CD8-positive, alpha-beta memory T cell (primary cell): ENCODE results near the gene AFDN. TPM values are rescaled to one million over a fixed set of nuclear protein-coding genes. Genes with fewer than 3 reads are reported as not detected.

Source experiments
- CTCF ChIA-PET: fragments of 350-600 bp; sonication (Branson Sonifier 250); formaldehyde crosslinking; loops from one replicate; lab custom pipeline; 2021; ENCODE audit warnings: antibody characterized with exemption; lab: Charles Lee
- POLR2A ChIA-PET: fragments of 350-600 bp; sonication (Branson Sonifier 250); formaldehyde crosslinking; loops from one replicate; lab custom pipeline; 2021; ENCODE audit warnings: antibody characterized with exemption; lab: Charles Lee
- DNase-seq, 5 donors: peaks; one replicate each; pipeline versions ENCODE4 v3.0.0 to v3.0.0-alpha.2; 2020 to 2022; ENCODE audit warnings: mixed read lengths in 1 of 5
- H3K27ac ChIP-seq: one replicate; pipeline ENCODE4 v1.7.0; 2013; ENCODE audit warnings: low read depth, mild to moderate bottlenecking, low read length, moderate library complexity
- H3K27me3 ChIP-seq: 2 replicates; pipeline ENCODE4 v1.7.0; 2013; ENCODE audit warnings: low read length, mild to moderate bottlenecking; ENCODE audit not compliant: insufficient read depth, poor library complexity, severe bottlenecking
- H3K36me3 ChIP-seq: 2 replicates; pipeline ENCODE4 v1.7.0; 2013; ENCODE audit warnings: mild to moderate bottlenecking, low read length, moderate library complexity; ENCODE audit not compliant: insufficient read depth
- H3K4me1 ChIP-seq: 2 replicates; pipeline ENCODE4 v1.7.0; 2013; ENCODE audit warnings: mild to moderate bottlenecking, low read length, moderate library complexity; ENCODE audit not compliant: insufficient read depth
- H3K4me3 ChIP-seq: 2 replicates; pipeline ENCODE4 v1.7.0; 2013; ENCODE audit warnings: mild to moderate bottlenecking, low read length
- H3K9me3 ChIP-seq: 2 replicates; pipeline ENCODE4 v1.7.0; 2013; ENCODE audit warnings: mild to moderate bottlenecking, low read length
- H3K27ac Mint-ChIP-seq, 8 donors: one replicate each; pipeline ENCODE4 v1.8.0; 2020 to 2021; ENCODE audit warnings: mixed read lengths in 8 of 8, mild to moderate bottlenecking in 6 of 8, inconsistent platforms in 3 of 8, moderate library complexity in 3 of 8
- H3K27me3 Mint-ChIP-seq, 2 donors: one replicate each; pipeline ENCODE4 v1.8.0; 2020 to 2021; ENCODE audit warnings: mixed read lengths in 2 of 2, mild to moderate bottlenecking in 1 of 2, moderate library complexity in 1 of 2
- H3K36me3 Mint-ChIP-seq, 3 donors: one replicate each; pipeline ENCODE4 v1.8.0; 2020 to 2021; ENCODE audit warnings: mixed read lengths in 3 of 3, inconsistent platforms in 1 of 3, mild to moderate bottlenecking in 1 of 3
- H3K4me1 Mint-ChIP-seq, 3 donors: one replicate each; pipeline ENCODE4 v1.8.0; 2020 to 2021; ENCODE audit warnings: mixed read lengths in 3 of 3, inconsistent platforms in 1 of 3, mild to moderate bottlenecking in 1 of 3
- H3K4me3 Mint-ChIP-seq, 7 donors: one replicate each; pipeline ENCODE4 v1.8.0; 2020 to 2021; ENCODE audit warnings: mixed read lengths in 7 of 7, mild to moderate bottlenecking in 6 of 7, moderate library complexity in 4 of 7, inconsistent platforms in 2 of 7
- H3K9me3 Mint-ChIP-seq, 5 donors: one replicate each; pipeline ENCODE4 v1.8.0; 2020 to 2022; ENCODE audit warnings: mixed read lengths in 5 of 5, mild to moderate bottlenecking in 3 of 5, moderate library complexity in 2 of 5, inconsistent platforms in 1 of 5
- polyA plus RNA-seq: library from polyadenylated mRNA; unstranded; fragments of 300-500 nt; fragmentation: Illumina TruSeq; gene quantifications from one replicate; pipeline ENCODE4 v1.2.3, GENCODE V29; 2021
- total RNA-seq, 2 experiments: library from RNA; stranded (reverse); gene quantifications; one replicate each; pipeline ENCODE4 v1.2.3, GENCODE V29; 2021

AFDN gene
- total and polyA plus RNA-seq, 3 experiments from 2014 or later, result 3.5 to 21.3 (median 19.0) TPM

DNA sequence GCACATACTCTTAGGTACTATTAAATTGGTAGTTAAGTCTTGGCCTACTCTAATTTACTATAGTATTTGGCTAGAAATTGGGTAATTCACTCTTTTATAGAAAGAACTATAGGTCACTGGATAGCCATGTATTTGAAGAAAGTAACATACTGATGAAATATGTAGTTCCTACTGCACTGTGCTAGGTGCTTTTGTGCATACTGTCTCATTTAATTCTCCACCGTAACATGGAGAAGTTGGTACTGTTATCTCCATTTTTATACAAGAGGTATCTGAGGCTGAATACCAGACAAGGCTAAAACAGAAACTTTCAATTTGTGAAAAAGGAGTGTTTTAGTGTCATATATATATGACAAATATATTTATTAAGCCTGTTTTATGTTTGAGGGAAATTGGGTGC, 29.8 kb downstream of the AFDN start:
- CTCF ChIA-PET, result no interaction called here

DNA sequence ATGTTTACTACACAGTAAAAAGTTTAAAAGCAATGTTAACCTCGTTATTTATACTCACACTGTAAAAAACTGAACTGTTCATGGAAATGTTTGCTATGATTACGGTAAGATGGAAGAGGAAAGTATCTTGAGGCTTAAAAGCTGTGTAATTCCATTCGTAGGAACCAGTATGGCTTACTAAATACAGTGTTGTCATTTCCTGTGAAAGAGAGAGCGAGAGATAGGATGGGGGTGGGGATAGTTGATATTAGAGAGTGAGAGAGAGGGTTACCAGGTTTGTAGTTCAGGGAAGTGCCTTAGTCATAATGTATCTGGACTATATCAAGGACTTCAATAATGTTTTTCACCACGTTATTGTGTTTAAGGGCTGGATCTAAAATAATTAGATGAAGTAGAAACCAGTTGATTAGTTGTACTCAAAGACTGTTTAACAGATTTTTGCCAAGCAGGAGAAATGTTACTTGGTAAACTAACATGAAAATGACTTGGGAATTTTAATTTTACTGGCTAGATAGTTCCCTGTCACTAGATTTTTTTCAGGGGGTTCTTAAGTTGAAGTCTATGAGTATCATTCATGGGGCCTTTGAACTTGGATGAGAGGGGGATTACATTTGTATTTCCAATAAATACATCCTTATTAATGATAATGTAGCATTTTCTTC, 30.4 kb downstream of the AFDN start:
- no peak overlapping the region for H3K4me3 ChIP-seq
- Mint-ChIP-seq H3K4me1 (peaks cover 0 to 7% (median 3%) of the 10 kb centered on the region in 3 donors), H3K9me3 (peaks cover 0 to 4% (median 0%) of the 10 kb centered on the region in 5 donors), H3K27me3 (peaks cover 4 to 10% of the 10 kb centered on the region in 2 donors), H3K27ac (peak overlapping the region in 1 of 8 donors; percentile 5), H3K36me3 (no peaks in the 10 kb centered on the region), H3K4me3 (no peak overlapping the region)
- DNase-seq, result no peak
- no peaks in the 10 kb centered on the region for H3K9me3 ChIP-seq
- ChIA-PET POLR2A (no interaction called here), CTCF (no interaction called here)
- H3K27ac ChIP-seq, result peak overlapping the region; percentile 65
- no peaks in the 10 kb centered on the region for H3K36me3 ChIP-seq
- no peaks in the 10 kb centered on the region for H3K27me3 ChIP-seq
- no peaks in the 10 kb centered on the region for H3K4me1 ChIP-seq

More for the DNA sequence above, 29.8 kb downstream of the AFDN start:
- H3K27me3 Mint-ChIP-seq, result peaks cover 2 to 10% of the 10 kb centered on the region in 2 donors
- POLR2A ChIA-PET, result no interaction called here
- peaks cover 0 to 2% (median 0%) of the 10 kb centered on the region in 5 donors for H3K9me3 Mint-ChIP-seq
- H3K4me3 ChIP-seq, result no peak overlapping the region
- no peaks in the 10 kb centered on the region for H3K36me3 Mint-ChIP-seq
- H3K27ac Mint-ChIP-seq, result no peak overlapping the region
- H3K4me3 Mint-ChIP-seq, result no peak overlapping the region
- H3K4me1 Mint-ChIP-seq, result peaks cover 0 to 7% (median 3%) of the 10 kb centered on the region in 3 donors
- no peaks in the 10 kb centered on the region for H3K9me3 ChIP-seq
- no peaks in the 10 kb centered on the region for H3K27me3 ChIP-seq
- no peaks in the 10 kb centered on the region for H3K36me3 ChIP-seq
- DNase-seq, result no peak
- peak overlapping the region; percentile 65 for H3K27ac ChIP-seq
- no peaks in the 10 kb centered on the region for H3K4me1 ChIP-seq

- Histone ChIP-seq H3K9me3 (no peaks in the 10 kb centered on the region), H3K27ac (no peak overlapping the region), H3K36me3 (no peaks in the 10 kb centered on the region), H3K4me1 (no peaks in the 10 kb centered on the region), H3K27me3 (no peaks in the 10 kb centered on the region), H3K4me3 (no peak overlapping the region)
- Mint-ChIP-seq H3K9me3 (peaks cover 0 to 4% (median 0%) of the 10 kb centered on the region in 5 donors), H3K27me3 (peaks cover 4 to 10% of the 10 kb centered on the region in 2 donors), H3K27ac (no peak overlapping the region), H3K4me1 (peaks cover 0 to 7% (median 3%) of the 10 kb centered on the region in 3 donors), H3K36me3 (no peaks in the 10 kb centered on the region), H3K4me3 (no peak overlapping the region)
- ChIA-PET CTCF (no interaction called here), POLR2A (no interaction called here)
- DNase-seq, result no peak
Observed at GRCh38 chr6:167858086-167858591, 31.4 kb downstream of the AFDN start.

GRCh38 chr6:167858842-167859664, 32.3 kb downstream of the AFDN start:
- ChIA-PET CTCF (no interaction called here), POLR2A (no interaction called here)
- H3K27ac ChIP-seq, result no peak overlapping the region
- H3K36me3 Mint-ChIP-seq, result no peaks in the 10 kb centered on the region
- no peaks in the 10 kb centered on the region for H3K4me1 ChIP-seq
- peaks cover 0 to 7% (median 3%) of the 10 kb centered on the region in 3 donors for H3K4me1 Mint-ChIP-seq
- no peaks in the 10 kb centered on the region for H3K36me3 ChIP-seq
- H3K27me3 ChIP-seq, result no peaks in the 10 kb centered on the region
- H3K4me3 ChIP-seq, result no peak overlapping the region
- peaks cover 4 to 8% of the 10 kb centered on the region in 2 donors for H3K27me3 Mint-ChIP-seq
- no peak overlapping the region for H3K4me3 Mint-ChIP-seq
- peaks cover 0 to 4% (median 0%) of the 10 kb centered on the region in 5 donors for H3K9me3 Mint-ChIP-seq
- no peaks in the 10 kb centered on the region for H3K9me3 ChIP-seq
- no peak overlapping the region for H3K27ac Mint-ChIP-seq
- DNase-seq, result no peak

DNA sequence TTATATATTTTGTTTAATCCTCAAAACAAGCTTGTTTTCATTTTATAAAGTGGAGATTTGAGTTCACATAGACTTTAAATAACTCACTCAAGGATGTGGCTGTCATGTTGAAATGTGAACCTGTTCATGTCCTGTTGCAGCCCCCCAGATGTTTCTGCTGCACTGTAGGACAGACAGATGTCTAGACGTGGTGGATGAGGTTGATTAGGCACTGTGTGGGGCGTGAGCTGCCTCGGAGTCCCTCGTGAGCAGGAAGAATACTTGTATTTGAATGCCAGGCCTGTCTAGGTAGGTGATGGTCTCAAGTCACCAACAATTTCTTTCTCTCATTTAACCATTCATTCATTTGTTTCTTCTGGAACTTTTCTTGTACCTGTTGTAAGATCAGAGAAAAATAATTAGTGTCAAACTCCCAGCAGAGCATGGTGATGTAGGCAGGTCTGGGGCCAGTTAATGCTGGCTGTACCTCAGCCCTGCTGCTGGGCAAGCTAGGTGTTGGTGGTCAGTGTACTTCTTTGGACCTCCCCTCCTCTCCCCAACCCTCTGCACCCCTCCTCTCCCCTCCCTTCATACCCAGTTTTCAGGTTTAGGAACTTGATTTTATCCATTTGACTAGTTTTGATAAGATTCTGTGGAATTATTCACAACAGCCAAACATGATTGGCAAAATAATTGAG, 34.0 kb downstream of the AFDN start:
- no peak for DNase-seq
- Histone ChIP-seq H3K4me1 (no peaks in the 10 kb centered on the region), H3K27ac (no peak overlapping the region), H3K4me3 (no peak overlapping the region), H3K27me3 (no peaks in the 10 kb centered on the region), H3K36me3 (no peaks in the 10 kb centered on the region), H3K9me3 (no peaks in the 10 kb centered on the region)
- H3K27ac Mint-ChIP-seq, result no peak overlapping the region
- H3K4me3 Mint-ChIP-seq, result no peak overlapping the region
- peaks cover 0 to 7% (median 3%) of the 10 kb centered on the region in 3 donors for H3K4me1 Mint-ChIP-seq
- ChIA-PET POLR2A (no interaction called here), CTCF (no interaction called here)
- peaks cover 0 to 4% (median 0%) of the 10 kb centered on the region in 5 donors for H3K9me3 Mint-ChIP-seq
- H3K36me3 Mint-ChIP-seq, result no peaks in the 10 kb centered on the region
- peaks cover 2 to 9% of the 10 kb centered on the region in 2 donors for H3K27me3 Mint-ChIP-seq

DNA sequence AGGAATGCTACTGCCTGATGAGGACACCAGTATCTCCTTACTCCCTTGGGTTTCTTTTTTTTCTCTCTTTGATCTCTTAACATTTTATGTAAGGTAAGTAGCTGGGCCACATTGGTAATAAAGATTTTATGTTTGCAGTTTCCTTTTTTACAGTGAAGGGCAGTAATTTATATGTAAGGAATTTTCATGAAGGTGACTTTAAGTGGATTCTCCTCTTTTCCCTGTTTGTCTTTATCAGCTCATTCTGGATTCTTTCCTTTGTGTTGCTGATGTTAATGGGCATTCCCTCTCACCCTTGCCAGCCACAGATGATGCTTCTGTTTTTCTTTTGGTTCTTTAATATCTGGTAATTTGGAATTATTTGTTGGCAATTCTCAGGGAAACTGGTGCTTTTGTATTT, 34.7 kb downstream of the AFDN start:
- Histone ChIP-seq H3K27ac (no peak overlapping the region), H3K4me1 (no peaks in the 10 kb centered on the region), H3K36me3 (no peaks in the 10 kb centered on the region), H3K4me3 (no peak overlapping the region), H3K27me3 (no peaks in the 10 kb centered on the region), H3K9me3 (no peaks in the 10 kb centered on the region)
- Mint-ChIP-seq H3K27me3 (peaks cover 2 to 9% of the 10 kb centered on the region in 2 donors), H3K4me3 (no peak overlapping the region), H3K4me1 (peaks cover 0 to 7% (median 3%) of the 10 kb centered on the region in 3 donors), H3K9me3 (peaks cover 0 to 4% (median 0%) of the 10 kb centered on the region in 5 donors), H3K36me3 (no peaks in the 10 kb centered on the region), H3K27ac (no peak overlapping the region)
- POLR2A ChIA-PET, result no interaction called here
- no peak for DNase-seq
- CTCF ChIA-PET, result no interaction called here

DNA sequence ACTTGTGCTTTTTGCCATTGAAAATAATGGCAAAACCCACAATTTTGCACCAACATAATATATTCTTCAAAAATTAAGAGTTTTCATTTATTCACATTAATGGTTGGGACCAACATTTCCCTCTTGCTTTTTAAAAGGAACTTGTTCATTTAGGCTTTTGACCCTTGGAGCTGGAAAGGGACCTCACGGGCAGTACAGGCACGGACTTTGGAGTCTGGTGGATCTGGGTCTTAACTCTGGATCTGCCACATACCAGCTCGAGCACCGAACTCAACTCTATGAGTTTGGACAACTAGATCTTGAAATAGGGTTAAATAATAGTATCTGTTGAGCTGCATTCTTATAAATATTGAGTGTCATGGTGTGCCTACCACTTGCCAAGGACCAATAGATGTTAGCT, 37.2 kb downstream of the AFDN start:
- H3K27ac Mint-ChIP-seq, result no peak overlapping the region

More for the DNA sequence above, 37.2 kb downstream of the AFDN start:
- H3K4me1 ChIP-seq, result no peaks in the 10 kb centered on the region
- Mint-ChIP-seq H3K4me3 (no peak overlapping the region), H3K4me1 (peaks cover 0 to 2% (median 0%) of the 10 kb centered on the region in 3 donors), H3K36me3 (peaks cover 0 to 3% (median 0%) of the 10 kb centered on the region in 3 donors), H3K27me3 (peaks cover 6 to 12% of the 10 kb centered on the region in 2 donors), H3K9me3 (peaks cover 0 to 1% (median 0%) of the 10 kb centered on the region in 5 donors)
- no peaks in the 10 kb centered on the region for H3K36me3 ChIP-seq
- ChIA-PET CTCF (no interaction called here), POLR2A (no interaction called here)
- DNase-seq, result no peak
- H3K27ac ChIP-seq, result no peak overlapping the region
- H3K4me3 ChIP-seq, result no peak overlapping the region
- no peaks in the 10 kb centered on the region for H3K27me3 ChIP-seq
- H3K9me3 ChIP-seq, result no peaks in the 10 kb centered on the region
